Caco-2 (cell line): Measurements from ENCODE around the gene PDE4D. TPM values are rescaled to one million over a fixed set of nuclear protein-coding genes. Genes with fewer than 3 reads are reported as not detected.

Experiments used
- BruUV-seq: library from RNA; stranded (reverse); fragments of 400-500 nt; replicated peaks from 2 replicates; lab custom pipeline; 2021; lab: Mats Ljungman, UMichigan
- CTCF ChIA-PET: fragments of 300-600 bp; sonication (Branson Sonifier 250); formaldehyde crosslinking; loops from one replicate; lab custom pipeline; 2022; ENCODE audit warnings: antibody characterized with exemption; lab: Charles Lee
- POLR2A ChIA-PET: fragments of 300-600 bp; sonication (Branson Sonifier 250); formaldehyde crosslinking; loops from one replicate; lab custom pipeline; 2022; ENCODE audit warnings: antibody characterized with exemption; lab: Charles Lee
- DNase-seq, 2 experiments: peaks; one replicate each; pipeline versions ENCODE4 v3.0.0 to v3.0.0-alpha.2; 2020 to 2022
- H3K27me3 ChIP-seq: replicated peaks from 2 replicates; pipeline ENCODE4 v1.6.0; 2011; ENCODE audit warnings: low read length; ENCODE audit not compliant: control insufficient read depth, insufficient read depth
- H3K36me3 ChIP-seq: 2 replicates; pipeline ENCODE4 v1.5.1; 2011; ENCODE audit warnings: low read length; ENCODE audit not compliant: control insufficient read depth, insufficient read depth
- H3K4me1 ChIP-seq: fragments of 250-450 bp; sonication (Bioruptor Pico); 2 replicates; pipeline ENCODE4 v1.5.1; 2020; ENCODE audit warnings: mild to moderate bottlenecking
- H3K4me3 ChIP-seq: 2 replicates; pipeline ENCODE4 v1.5.1; 2011; ENCODE audit warnings: low read depth, mild to moderate bottlenecking, control low read depth, low read length
- H3K9me3 ChIP-seq: fragments of 250-450 bp; sonication (Bioruptor Pico); 2 replicates; pipeline ENCODE4 v1.5.1; 2020; ENCODE audit warnings: mild to moderate bottlenecking, moderate library complexity
- H3K27ac Mint-ChIP-seq: one replicate; pipeline ENCODE4 v1.8.0; 2022; ENCODE audit warnings: mixed read lengths; ENCODE audit not compliant: unreplicated experiment
- H3K27me3 Mint-ChIP-seq: one replicate; pipeline ENCODE4 v1.8.0; 2022; ENCODE audit warnings: mixed read lengths; ENCODE audit not compliant: insufficient read depth, unreplicated experiment
- H3K36me3 Mint-ChIP-seq: one replicate; pipeline ENCODE4 v1.8.0; 2022; ENCODE audit warnings: mild to moderate bottlenecking, mixed read lengths; ENCODE audit not compliant: insufficient read depth, unreplicated experiment
- H3K4me1 Mint-ChIP-seq: one replicate; pipeline ENCODE4 v1.8.0; 2022; ENCODE audit warnings: low read depth, mixed read lengths; ENCODE audit not compliant: unreplicated experiment
- H3K4me3 Mint-ChIP-seq: one replicate; pipeline ENCODE4 v1.8.0; 2022; ENCODE audit warnings: mild to moderate bottlenecking, moderate library complexity, mixed read lengths; ENCODE audit not compliant: unreplicated experiment
- H3K9me3 Mint-ChIP-seq: one replicate; pipeline ENCODE4 v1.8.0; 2022; ENCODE audit warnings: mixed read lengths; ENCODE audit not compliant: unreplicated experiment
- CTCF ChIP-seq, 2 experiments: fragments of 200-600 bp in 1 of 2; IDR thresholded peaks; 1 replicate in 1 of 2; 2 replicates in 1 of 2; pipeline versions ENCODE4 v1.5.1 to v1.8.0; 2011 to 2022; ENCODE audit warnings: antibody characterized with exemption in 1 of 2, control low read depth in 1 of 2, inconsistent platforms in 1 of 2, low read depth in 1 of 2, low read length in 1 of 2, mild to moderate bottlenecking in 1 of 2, moderate library complexity in 1 of 2; ENCODE audit not compliant: insufficient read depth in 1 of 2, severe bottlenecking in 1 of 2, unreplicated experiment in 1 of 2
- intact Hi-C: fragments of 100-400 bp; cut with micrococcal nuclease; formaldehyde crosslinking; loops from one replicate; pipeline ENCODE4 v1.10.0; 2022; ENCODE audit not compliant: unreplicated experiment
- total RNA-seq: library from RNA; stranded (reverse); gene quantifications from 2 replicates; pipeline ENCODE4 v1.2.3, GENCODE V29; 2022

PDE4D gene
- total RNA-seq, 1 experiment from 2014 or later, result 89.8 TPM

GRCh38 chr5:58925627-58926540 lies 967.6 kb downstream of the PDE4D start:
- CTCF ChIA-PET, result interaction anchor here (0.6 to 0.7 kb wide), 3 partner anchors 34 to 276 kb away, joined by 3 read pairs; no protein-coding TSS in a partner anchor
- H3K27ac Mint-ChIP-seq, result no peak overlapping the region
- peak overlapping the region; percentile 19 for H3K4me3 Mint-ChIP-seq
- POLR2A ChIA-PET, result no interaction called here
- Histone ChIP-seq H3K4me1 (peaks cover 13% of the 10 kb centered on the region), H3K4me3 (no peak overlapping the region), H3K36me3 (no peaks in the 10 kb centered on the region), H3K27me3 (no peaks in the 10 kb centered on the region; the same call in 1 of the 2 replicates), H3K9me3 (no peaks in the 10 kb centered on the region)
- no peaks in the 10 kb centered on the region for H3K9me3 Mint-ChIP-seq
- TF ChIP-seq CTCF (IDR thresholded peaks at IDR 0.05; ENCODE audit: insufficient read depth in 1 of 2, low read depth in 1 of 2, low read length in 1 of 2, severe bottlenecking in 1 of 2, unreplicated experiment in 1 of 2), result no peak
- DNase-seq, result no peak
- no TSS peak for BruUV-seq
- intact Hi-C loops, result no loop called here
- no peaks in the 10 kb centered on the region for H3K27me3 Mint-ChIP-seq
- peaks cover 10% of the 10 kb centered on the region for H3K4me1 Mint-ChIP-seq
- no peaks in the 10 kb centered on the region for H3K36me3 Mint-ChIP-seq

DNA sequence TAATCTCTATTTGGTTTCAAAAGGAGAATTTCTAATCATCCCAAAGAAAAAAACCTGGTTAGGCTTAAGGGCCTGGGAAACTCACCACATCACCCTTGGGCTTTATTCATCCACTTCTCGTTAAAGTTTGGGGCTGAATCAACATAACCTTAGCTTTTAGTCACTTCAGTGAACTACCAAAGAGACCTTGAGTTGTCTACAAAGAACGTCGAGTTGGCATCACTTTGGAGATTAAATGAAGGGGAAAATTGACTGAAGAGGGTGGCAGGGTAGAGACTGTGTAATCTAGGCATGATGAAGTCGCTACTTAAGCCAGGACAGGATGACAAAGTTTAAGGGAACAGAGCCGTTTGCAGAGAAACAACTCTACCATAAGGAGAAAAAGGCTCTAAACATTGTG lies 969.2 kb downstream of the PDE4D start:
- no TSS peak for BruUV-seq
- Mint-ChIP-seq H3K9me3 (no peaks in the 10 kb centered on the region), H3K27ac (no peak overlapping the region), H3K36me3 (no peaks in the 10 kb centered on the region), H3K27me3 (no peaks in the 10 kb centered on the region), H3K4me1 (peaks cover 10% of the 10 kb centered on the region), H3K4me3 (no peak overlapping the region)
- Histone ChIP-seq H3K27me3 (no peaks in the 10 kb centered on the region; the same call in 1 of the 2 replicates), H3K9me3 (no peaks in the 10 kb centered on the region), H3K36me3 (no peaks in the 10 kb centered on the region), H3K4me1 (peaks cover 13% of the 10 kb centered on the region), H3K4me3 (no peak overlapping the region)
- TF ChIP-seq CTCF (IDR thresholded peaks at IDR 0.05; ENCODE audit: insufficient read depth in 1 of 2, low read depth in 1 of 2, low read length in 1 of 2, severe bottlenecking in 1 of 2, unreplicated experiment in 1 of 2), result no peak
- POLR2A ChIA-PET, result interaction anchor here (0.6 kb wide), 2 partner anchors 11 to 1751 kb away, joined by 3 to 7 read pairs; no protein-coding TSS in a partner anchor
- intact Hi-C loops, result no loop called here
- no peak for DNase-seq
- CTCF ChIA-PET, result no interaction called here

DNA sequence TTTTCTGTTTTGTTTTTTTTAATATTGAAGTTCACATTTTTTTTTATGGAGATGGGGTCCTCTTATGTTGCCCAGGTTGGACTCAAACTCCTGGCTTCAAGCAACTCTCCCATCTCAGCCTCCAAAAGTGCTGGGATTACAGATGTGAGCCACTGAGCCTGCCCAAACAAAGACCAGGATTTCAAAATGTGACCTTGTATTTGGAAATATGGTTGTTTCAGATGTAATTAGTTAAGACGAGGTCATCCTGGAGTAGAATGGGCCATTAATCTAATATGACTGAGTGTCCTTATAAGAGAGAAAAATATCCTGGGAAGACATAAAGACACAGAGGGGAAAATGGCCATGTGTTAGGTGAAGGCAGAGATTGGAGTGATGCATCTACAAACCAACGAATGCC lies 970.2 kb downstream of the PDE4D start:
- Histone ChIP-seq H3K27me3 (no peaks in the 10 kb centered on the region; the same call in 1 of the 2 replicates), H3K36me3 (no peaks in the 10 kb centered on the region), H3K4me3 (no peak overlapping the region), H3K9me3 (no peaks in the 10 kb centered on the region), H3K4me1 (peaks cover 13% of the 10 kb centered on the region)
- ChIA-PET CTCF (no interaction called here), POLR2A (no interaction called here)
- no peak overlapping the region for H3K4me3 Mint-ChIP-seq
- H3K27ac Mint-ChIP-seq, result no peak overlapping the region
- H3K27me3 Mint-ChIP-seq, result no peaks in the 10 kb centered on the region
- no peaks in the 10 kb centered on the region for H3K36me3 Mint-ChIP-seq
- BruUV-seq, result no TSS peak
- H3K4me1 Mint-ChIP-seq, result peaks cover 10% of the 10 kb centered on the region
- no peak for DNase-seq
- H3K9me3 Mint-ChIP-seq, result no peaks in the 10 kb centered on the region
- TF ChIP-seq CTCF (IDR thresholded peaks at IDR 0.05; ENCODE audit: insufficient read depth in 1 of 2, low read depth in 1 of 2, low read length in 1 of 2, severe bottlenecking in 1 of 2, unreplicated experiment in 1 of 2), result no peak
- intact Hi-C loops, result no loop called here
